ENCODE data around the gene DUSP18. TPM values are rescaled to one million over a fixed set of nuclear protein-coding genes. Genes with fewer than 3 reads are reported as not detected.

The DUSP18 gene
- total and polyA plus RNA-seq, 2 of the 4 experiments (the other 2 are of a cell fraction), result 14.9 TPM

GRCh38 chr22:30685178-30685577, 17.5 kb upstream of the DUSP18 start:
- Histone ChIP-seq H3K4me3 (ENCODE audit: insufficient read depth, low read depth, low read length) (no peak overlapping the region), H3K56ac (ENCODE audit: extremely low read depth, insufficient read depth, low read length) (no peak overlapping the region), H3K9me3 (ENCODE audit: control insufficient read depth, insufficient read depth, low read length) (no peaks in the 10 kb centered on the region), H2AK9ac (replicated peaks; ENCODE audit: low read depth, low read length, poor library complexity) (no peak overlapping the region), H2BK15ac (ENCODE audit: low read depth, low read length) (no peak overlapping the region), H4K20me1 (ENCODE audit: insufficient read depth, low read length) (no peaks in the 10 kb centered on the region), H3K9ac (ENCODE audit: low read depth, low read length) (no peak overlapping the region), H3K23ac (ENCODE audit: low read depth, low read length) (no peak overlapping the region), H3K27me3 (ENCODE audit: control insufficient read depth, insufficient read depth, low read length) (peaks cover 8% of the 10 kb centered on the region), H4K8ac (ENCODE audit: low read depth in 2 of 2, low read length in 2 of 2) (no peak overlapping the region), H2BK5ac (ENCODE audit: low read depth, low read length, poor library complexity, severe bottlenecking) (no peak overlapping the region), H3K4me2 (ENCODE audit: low read depth, low read length) (no peak overlapping the region), H3K36me3 (ENCODE audit: control insufficient read depth, insufficient read depth, low read length) (no peaks in the 10 kb centered on the region), H3K79me1 (ENCODE audit: low read depth in 1 of 2, low read length in 2 of 2) (no peaks in the 10 kb centered on the region), H4K91ac (ENCODE audit: insufficient read depth, low read depth, low read length) (no peak overlapping the region), H3K9me1 (ENCODE audit: insufficient read depth, low read length) (no peaks in the 10 kb centered on the region; the same call in 1 of the 2 replicates), H3K27ac (ENCODE audit: insufficient read depth, low read length) (no peak overlapping the region), H2AFZ (replicated peaks; ENCODE audit: low read length, poor library complexity) (no peak overlapping the region), H2AK5ac (ENCODE audit: low read depth, low read length) (no peak overlapping the region), H3K4me1 (ENCODE audit: control insufficient read depth, insufficient read depth, low read length) (no peaks in the 10 kb centered on the region), H2BK20ac (ENCODE audit: low read depth, low read length) (no peak overlapping the region), H3K4ac (ENCODE audit: low read depth, low read length) (no peak overlapping the region), H4K5ac (ENCODE audit: low read depth, low read length) (no peak overlapping the region), H2BK120ac (ENCODE audit: low read depth, low read length) (no peak overlapping the region), H3K14ac (replicated peaks; ENCODE audit: low read depth, low read length) (no peak overlapping the region), H3K18ac (ENCODE audit: low read depth, low read length) (no peak overlapping the region)
- POLR2A ChIA-PET (ENCODE audit: unreplicated experiment), result no interaction called here
- no CpG with 5 or more reads among the region's 7 CpGs for WGBS, 2 experiments (ENCODE audit: extremely low coverage in 2 of 2, insufficient read length in 1 of 2)
- CTCF ChIA-PET, result interaction anchor here (1.3 kb wide), 1 partner anchor 9 kb away, joined by 3 read pairs; the partner anchor contains the start of gene OSBP2
- ATAC-seq (ENCODE audit: low read depth), result no peak
- TF ChIP-seq NFE2L2 (IDR thresholded peaks at IDR 0.05; ENCODE audit: low read depth, low read length) (no peak), RAD21 (IDR thresholded peaks at IDR 0.05; ENCODE audit: low read length) (no peak), POLR2A (IDR thresholded peaks at IDR 0.05; ENCODE audit: low read depth, low read length) (no peak), MAFK (IDR thresholded peaks at IDR 0.05; ENCODE audit: low read depth, low read length) (no peak), FOS (IDR thresholded peaks at IDR 0.05; ENCODE audit: low read depth, low read length) (no peak), USF2 (IDR thresholded peaks at IDR 0.05; ENCODE audit: low read depth, low read length) (no peak), CTCF (conservative IDR thresholded peaks at IDR 0.05; ENCODE audit: low read depth, low read length) (no peak), RFX5 (IDR thresholded peaks at IDR 0.05; ENCODE audit: low read depth, low read length) (no peak), RCOR1 (IDR thresholded peaks at IDR 0.05; ENCODE audit: insufficient replicate concordance, low read length) (no peak), BHLHE40 (IDR thresholded peaks at IDR 0.05; ENCODE audit: low read depth, low read length) (no peak), CHD1 (IDR thresholded peaks at IDR 0.05; ENCODE audit: low read depth, low read length) (no peak), ELK1 (IDR thresholded peaks at IDR 0.05; ENCODE audit: borderline replicate concordance, low read depth, low read length) (no peak), MXI1 (IDR thresholded peaks at IDR 0.05; ENCODE audit: borderline replicate concordance, low read depth, low read length) (no peak), SMC3 (IDR thresholded peaks at IDR 0.05; ENCODE audit: low read depth, low read length) (no peak), CEBPB (IDR thresholded peaks at IDR 0.05; ENCODE audit: low read depth, low read length) (no peak), MAZ (IDR thresholded peaks at IDR 0.05; ENCODE audit: borderline replicate concordance, low read depth, low read length) (no peak)
- BruUV-seq (replicated peaks), result no TSS peak
- in situ Hi-C loops (cut with MboI; ENCODE audit: low sequenced_read_pairs), result no loop called here
- dilution Hi-C loops (cut with HindIII; ENCODE audit: low sequenced_read_pairs, unreplicated experiment), result no loop called here
- no peak for DNase-seq
- intact Hi-C loops (cut with micrococcal nuclease), result no loop called here
